Natural killer cell (primary cell): ENCODE measurements around the gene TREM2. TPM values are rescaled to one million over a fixed set of nuclear protein-coding genes. Genes with fewer than 3 reads are reported as not detected.

Experiments
- ATAC-seq, 3 donors: fragments of 150-1000 bp in 2 of 3; fragments of 200-7000 bp in 1 of 3; cut with Tn5 transposase; 1 replicate in 1 of 3; 2 replicates in 2 of 3; pipeline ENCODE4 v1.10.0; 2021; ENCODE audit warnings: mild to moderate bottlenecking in 2 of 3, moderate library complexity in 2 of 3
- DNase-seq, 2 donors: peaks; one replicate each; pipeline versions ENCODE4 v3.0.0 to v3.0.0-alpha.2; 2013 to 2021; ENCODE audit warnings: mixed read lengths in 1 of 2
- H3K27ac ChIP-seq: one replicate; pipeline ENCODE4 v1.5.1; 2013; ENCODE audit warnings: mild to moderate bottlenecking, low read length
- H3K27me3 ChIP-seq: one replicate; pipeline ENCODE4 v1.6.1; 2013; ENCODE audit warnings: low read length; ENCODE audit not compliant: control insufficient read depth, insufficient read depth
- H3K36me3 ChIP-seq: one replicate; pipeline ENCODE4 v1.6.1; 2013; ENCODE audit warnings: low read length; ENCODE audit not compliant: control insufficient read depth, insufficient read depth
- H3K4me1 ChIP-seq: one replicate; pipeline ENCODE4 v1.6.1; 2013; ENCODE audit warnings: low read length; ENCODE audit not compliant: control insufficient read depth, insufficient read depth
- H3K4me3 ChIP-seq: one replicate; pipeline ENCODE4 v1.5.1; 2013; ENCODE audit warnings: low read length
- H3K9me3 ChIP-seq: one replicate; pipeline ENCODE4 v1.6.1; 2013; ENCODE audit warnings: low read length; ENCODE audit not compliant: control insufficient read depth, insufficient read depth
- H3K27ac Mint-ChIP-seq, 2 donors: one replicate each; pipeline ENCODE4 v1.8.0; 2022; ENCODE audit warnings: mild to moderate bottlenecking in 2 of 2, mixed read lengths in 2 of 2, moderate library complexity in 1 of 2
- H3K27me3 Mint-ChIP-seq, 2 donors: one replicate each; pipeline ENCODE4 v1.8.0; 2022; ENCODE audit warnings: low read depth in 2 of 2, mixed read lengths in 2 of 2
- H3K36me3 Mint-ChIP-seq: one replicate; pipeline ENCODE4 v1.8.0; 2022; ENCODE audit warnings: mixed read lengths
- H3K4me1 Mint-ChIP-seq, 2 donors: one replicate each; pipeline ENCODE4 v1.8.0; 2022; ENCODE audit warnings: mixed read lengths in 2 of 2
- H3K4me3 Mint-ChIP-seq: one replicate; pipeline ENCODE4 v1.8.0; 2022; ENCODE audit warnings: mild to moderate bottlenecking, moderate library complexity, mixed read lengths
- H3K9me3 Mint-ChIP-seq, 2 donors: one replicate each; pipeline ENCODE4 v1.8.0; 2022; ENCODE audit warnings: mixed read lengths in 2 of 2
- WGBS: methylation state at CpG from one replicate; pipeline ENCODE4 v1.1.7; 2013; ENCODE audit warnings: missing lambda C conversion rate; ENCODE audit not compliant: insufficient coverage; 5-methylcytosine and 5-hydroxymethylcytosine counted together
- intact Hi-C: fragments of 100-400 bp; cut with micrococcal nuclease; formaldehyde crosslinking; loops from one replicate; pipeline ENCODE4 v1.14.2; 2022
- total RNA-seq, 4 donors: library from RNA; stranded (reverse); fragments of 120-200 nt in 1 of 4; gene quantifications; one replicate each; pipeline versions ENCODE4 v1.2.3 to v1.2.4, GENCODE V29; 2013 to 2022
- TF ChIP-seq, protein P1 (sequence below): fragments of 200-600 bp; IDR thresholded peaks from one replicate; pipeline ENCODE4 v1.8.0; 2022; ENCODE audit warnings: antibody characterized with exemption

TREM2 gene
- total RNA-seq, 3 donors from 2014 or later (not counting 1 experiment from before 2014, with no cell fraction given): not detected

DNA sequence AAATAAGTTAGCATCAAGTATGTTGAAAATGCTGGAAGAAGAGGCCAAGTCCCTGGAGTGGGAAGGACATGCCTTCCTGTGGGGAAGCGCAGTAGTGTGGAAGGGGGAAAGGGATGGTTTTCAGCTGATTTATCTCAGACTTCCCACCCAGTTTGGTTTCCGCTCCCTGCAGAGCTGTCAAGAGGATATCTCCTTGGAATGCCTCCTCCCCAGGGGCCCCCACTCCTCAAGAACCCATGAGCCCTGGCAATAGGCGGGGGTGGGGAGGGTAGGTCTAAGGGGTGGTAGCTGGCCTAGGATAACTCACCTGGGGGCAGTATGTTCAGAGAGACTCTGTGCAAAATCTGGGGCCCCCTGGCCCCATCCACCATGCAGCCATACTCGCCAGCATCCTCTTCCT is 9.5 kb downstream of the TREM2 start:
- H3K27me3 ChIP-seq: no peaks in the 10 kb centered on the region
- no peak overlapping the region for H3K4me3 Mint-ChIP-seq
- peaks cover 0 to 4% of the 10 kb centered on the region in 2 donors for H3K4me1 Mint-ChIP-seq
- intact Hi-C loops: no loop called here
- DNase-seq: no peak
- no peaks in the 10 kb centered on the region for H3K9me3 Mint-ChIP-seq
- no peak overlapping the region for H3K27ac Mint-ChIP-seq
- 85% methylated on average over 4 of the region's 4 CpGs for WGBS
- TF ChIP-seq, protein P1, sequence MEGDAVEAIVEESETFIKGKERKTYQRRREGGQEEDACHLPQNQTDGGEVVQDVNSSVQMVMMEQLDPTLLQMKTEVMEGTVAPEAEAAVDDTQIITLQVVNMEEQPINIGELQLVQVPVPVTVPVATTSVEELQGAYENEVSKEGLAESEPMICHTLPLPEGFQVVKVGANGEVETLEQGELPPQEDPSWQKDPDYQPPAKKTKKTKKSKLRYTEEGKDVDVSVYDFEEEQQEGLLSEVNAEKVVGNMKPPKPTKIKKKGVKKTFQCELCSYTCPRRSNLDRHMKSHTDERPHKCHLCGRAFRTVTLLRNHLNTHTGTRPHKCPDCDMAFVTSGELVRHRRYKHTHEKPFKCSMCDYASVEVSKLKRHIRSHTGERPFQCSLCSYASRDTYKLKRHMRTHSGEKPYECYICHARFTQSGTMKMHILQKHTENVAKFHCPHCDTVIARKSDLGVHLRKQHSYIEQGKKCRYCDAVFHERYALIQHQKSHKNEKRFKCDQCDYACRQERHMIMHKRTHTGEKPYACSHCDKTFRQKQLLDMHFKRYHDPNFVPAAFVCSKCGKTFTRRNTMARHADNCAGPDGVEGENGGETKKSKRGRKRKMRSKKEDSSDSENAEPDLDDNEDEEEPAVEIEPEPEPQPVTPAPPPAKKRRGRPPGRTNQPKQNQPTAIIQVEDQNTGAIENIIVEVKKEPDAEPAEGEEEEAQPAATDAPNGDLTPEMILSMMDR: no peak
- H3K4me1 ChIP-seq: no peaks in the 10 kb centered on the region
- no peak overlapping the region for H3K4me3 ChIP-seq
- H3K9me3 ChIP-seq: no peaks in the 10 kb centered on the region
- no peak for ATAC-seq
- peaks cover 5 to 9% of the 10 kb centered on the region in 2 donors for H3K27me3 Mint-ChIP-seq
- H3K27ac ChIP-seq: no peak overlapping the region
- no peaks in the 10 kb centered on the region for H3K36me3 Mint-ChIP-seq
- no peaks in the 10 kb centered on the region for H3K36me3 ChIP-seq

DNA sequence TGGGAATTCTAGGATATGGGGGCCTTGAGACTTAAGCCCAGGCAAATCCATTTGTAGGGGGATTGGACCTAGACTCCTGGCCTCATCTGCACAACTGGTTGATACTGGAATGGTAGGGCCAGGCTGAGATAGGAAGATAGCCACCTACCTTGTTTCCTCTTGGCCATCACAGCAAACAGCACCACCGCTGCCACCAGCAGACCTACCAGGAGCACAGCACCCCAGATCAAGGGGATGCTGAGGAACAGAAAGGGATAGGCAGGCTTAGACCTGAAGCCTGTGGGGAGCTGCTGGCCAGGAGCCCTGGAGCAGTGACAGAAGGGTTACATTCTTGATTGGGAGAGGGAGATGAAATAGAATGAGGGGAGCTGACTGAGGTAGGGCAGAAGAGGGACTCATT is 12.2 kb downstream of the TREM2 start:
- Mint-ChIP-seq H3K36me3 (no peaks in the 10 kb centered on the region), H3K27ac (no peak overlapping the region), H3K27me3 (no peaks in the 10 kb centered on the region), H3K4me3 (no peak overlapping the region), H3K9me3 (no peaks in the 10 kb centered on the region), H3K4me1 (peaks cover 7 to 9% of the 10 kb centered on the region in 2 donors)
- DNase-seq (no peak), ATAC-seq (no peak)
- H3K27me3 ChIP-seq: no peaks in the 10 kb centered on the region
- 90% methylated on average over 1 of the region's 1 CpG for WGBS
- H3K4me1 ChIP-seq: no peaks in the 10 kb centered on the region
- no peaks in the 10 kb centered on the region for H3K9me3 ChIP-seq
- no peak overlapping the region for H3K27ac ChIP-seq
- TF ChIP-seq, protein P1: no peak
- H3K36me3 ChIP-seq: no peaks in the 10 kb centered on the region
- intact Hi-C loops: no loop called here
- no peak overlapping the region for H3K4me3 ChIP-seq

DNA sequence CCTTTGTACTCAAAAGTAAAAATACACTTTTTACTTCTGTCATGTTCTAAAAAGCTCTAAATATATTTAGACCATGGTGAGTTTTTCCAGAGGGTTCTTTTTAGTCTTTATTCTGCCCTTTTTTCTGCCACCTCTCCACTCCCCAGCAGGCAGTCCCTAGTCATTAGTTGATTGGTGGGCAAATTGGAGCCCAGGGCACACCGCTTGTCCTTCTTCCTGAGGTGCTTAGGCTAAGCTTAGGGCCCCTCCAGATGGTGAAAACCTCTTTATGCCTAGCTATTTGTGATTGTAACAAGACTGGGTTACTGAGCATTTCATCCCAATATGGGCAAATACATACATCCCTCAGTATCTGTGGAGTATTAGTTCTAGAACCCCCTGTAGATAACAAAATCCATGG is 15.0 kb downstream of the TREM2 start:
- no peak for DNase-seq
- no peak overlapping the region for H3K4me3 ChIP-seq

DNA sequence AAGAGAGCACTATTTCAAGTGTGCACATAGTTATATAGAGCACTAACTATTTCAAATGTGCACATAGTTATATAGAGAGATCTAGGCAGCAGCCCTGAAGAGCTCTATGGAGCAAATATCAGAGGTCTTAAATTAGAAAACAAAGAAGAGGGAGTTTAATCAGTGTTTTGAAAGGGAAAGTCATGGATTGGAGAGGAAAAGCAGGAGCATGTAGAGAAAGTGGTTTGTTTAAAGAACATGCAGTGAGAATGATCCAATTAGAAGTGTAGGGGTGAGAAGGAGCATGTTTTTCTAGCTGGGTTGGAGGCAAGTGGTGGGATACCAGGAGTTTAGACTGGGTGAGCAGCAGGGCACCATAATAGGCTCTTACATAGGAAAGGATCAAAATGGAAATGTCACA is 26.0 kb downstream of the TREM2 start:
- ATAC-seq: no peak
- no peaks in the 10 kb centered on the region for H3K9me3 ChIP-seq
- intact Hi-C loops: no loop called here
- H3K27ac ChIP-seq: no peak overlapping the region
- Mint-ChIP-seq H3K9me3 (no peaks in the 10 kb centered on the region), H3K27me3 (no peaks in the 10 kb centered on the region), H3K27ac (no peak overlapping the region), H3K36me3 (peaks cover 7% of the 10 kb centered on the region), H3K4me1 (no peaks in the 10 kb centered on the region), H3K4me3 (no peak overlapping the region)
- H3K36me3 ChIP-seq: peaks cover 3% of the 10 kb centered on the region
- no peaks in the 10 kb centered on the region for H3K27me3 ChIP-seq
- TF ChIP-seq, protein P1: no peak
- no peak for DNase-seq
- H3K4me3 ChIP-seq: no peak overlapping the region
- no peaks in the 10 kb centered on the region for H3K4me1 ChIP-seq

More for the DNA sequence above, 15.0 kb downstream of the TREM2 start:
- Mint-ChIP-seq H3K27me3 (no peaks in the 10 kb centered on the region), H3K9me3 (no peaks in the 10 kb centered on the region), H3K36me3 (no peaks in the 10 kb centered on the region), H3K27ac (no peak overlapping the region), H3K4me3 (no peak overlapping the region), H3K4me1 (peaks cover 5 to 7% of the 10 kb centered on the region in 2 donors)
- Histone ChIP-seq H3K4me1 (no peaks in the 10 kb centered on the region), H3K27me3 (no peaks in the 10 kb centered on the region), H3K9me3 (no peaks in the 10 kb centered on the region), H3K36me3 (no peaks in the 10 kb centered on the region), H3K27ac (no peak overlapping the region)
- TF ChIP-seq, protein P1: no peak
- intact Hi-C loops: no loop called here
- 100% methylated on average over 1 of the region's 1 CpG for WGBS
- ATAC-seq: no peak
